Left lung (tissue), 10 donors: ENCODE results near the gene ACTL6A. TPM values are rescaled to one million over a fixed set of nuclear protein-coding genes. Genes with fewer than 3 reads are reported as not detected.

Experiments used
- ATAC-seq: fragments of 200-7000 bp; cut with Tn5 transposase; one replicate; pipeline ENCODE4 v1.9.1; 2020; ENCODE audit warnings: moderate library complexity
- DNase-seq, 4 donors: peaks; one replicate each; pipeline ENCODE4 v3.0.0-alpha.2; 2013 to 2020
- H3K27ac ChIP-seq, 2 donors: fragments of 200-600 bp; sonication (generic) in 1 of 2; one replicate each; pipeline versions ENCODE4 v1.5.0 to v1.8.0; 2020 to 2021
- H3K27me3 ChIP-seq, 2 donors: fragments of 200-600 bp; sonication (generic) in 1 of 2; one replicate each; pipeline versions ENCODE4 v1.5.0 to v1.8.0; 2020 to 2021
- H3K36me3 ChIP-seq, 2 donors: fragments of 200-600 bp; sonication (generic) in 1 of 2; one replicate each; pipeline versions ENCODE4 v1.5.0 to v1.8.0; 2020 to 2021
- H3K4me1 ChIP-seq, 2 donors: fragments of 200-600 bp; one replicate each; pipeline ENCODE4 v1.8.0; 2021
- H3K4me3 ChIP-seq, 2 donors: fragments of 200-600 bp; sonication (generic) in 1 of 2; one replicate each; pipeline versions ENCODE4 v1.5.0 to v1.8.0; 2020 to 2021; ENCODE audit warnings: mild to moderate bottlenecking in 1 of 2
- H3K9me3 ChIP-seq, 2 donors: fragments of 200-600 bp; sonication (generic) in 1 of 2; one replicate each; pipeline versions ENCODE4 v1.5.0 to v1.8.0; 2020 to 2021
- CTCF ChIP-seq, 2 donors: fragments of 200-600 bp; sonication (generic) in 1 of 2; IDR thresholded peaks; one replicate each; pipeline versions ENCODE4 v1.5.0 to v1.8.0; 2021; ENCODE audit warnings: antibody characterized with exemption in 2 of 2
- intact Hi-C, 2 donors: fragments of 100-400 bp; cut with DNase I; formaldehyde crosslinking; loops; one replicate each; pipeline versions ENCODE4 v1.11.2 to v1.14.2; 2022
- polyA plus RNA-seq, 6 donors: library from polyadenylated mRNA; unstranded; fragments of 120-200 nt; gene quantifications; one replicate each; pipeline ENCODE4 v1.2.1, GENCODE V29; 2013; ENCODE audit not compliant: insufficient read length in 6 of 6
- total RNA-seq, 2 donors: library from RNA; stranded (reverse); fragmentation: NEBNext Ultra II Directional; extraction: Animal tissue kit (Norgen Biotek cat#: 25700); gene quantifications; one replicate each; pipeline ENCODE4 v1.2.1, GENCODE V29; 2021
- donor health status: DM: no; HTN: yes; CAD: no.
- donor health status: DM: no; HTN: no; CAD: no.

Gene ACTL6A
- total and polyA plus RNA-seq, 8 donors = 33.6 to 116 (median 104) TPM

GRCh38 chr3:179551349-179552105, 11.2 kb upstream of the ACTL6A start:
- H3K27me3 ChIP-seq = no peaks in the 10 kb centered on the region
- intact Hi-C loops = loop anchor here in 1 of 2 donors (10.0 kb wide), 1 partner anchor 127 kb away; no protein-coding TSS in a partner anchor
- no peaks in the 10 kb centered on the region for H3K9me3 ChIP-seq
- H3K27ac ChIP-seq = no peak overlapping the region
- H3K36me3 ChIP-seq = no peaks in the 10 kb centered on the region
- no peak overlapping the region for H3K4me3 ChIP-seq
- H3K4me1 ChIP-seq = no peaks in the 10 kb centered on the region
- no peak for TF ChIP-seq CTCF (IDR thresholded peaks at IDR 0.05)
- ATAC-seq = no peak
- peak in 1 of 4 donors; percentile 21 for DNase-seq

GRCh38 chr3:179558742-179559364, 3.9 kb upstream of the ACTL6A start:
- Histone ChIP-seq H3K36me3 (no peaks in the 10 kb centered on the region), H3K9me3 (no peaks in the 10 kb centered on the region), H3K4me3 (no peak overlapping the region), H3K27ac (no peak overlapping the region), H3K27me3 (no peaks in the 10 kb centered on the region), H3K4me1 (peaks cover 3 to 11% of the 10 kb centered on the region in 2 donors)
- intact Hi-C loops = loop anchor here in 1 of 2 donors (10.0 kb wide), 1 partner anchor 134 kb away; no protein-coding TSS in a partner anchor
- peak; percentile 63 to 84 for TF ChIP-seq CTCF (IDR thresholded peaks at IDR 0.05)
- ATAC-seq (no peak), DNase-seq (peak in 3 of 4 donors; percentile 44 to 78 (median 60))

- Histone ChIP-seq H3K4me1 (peaks cover 5 to 20% of the 10 kb centered on the region in 2 donors), H3K9me3 (no peaks in the 10 kb centered on the region), H3K27me3 (no peaks in the 10 kb centered on the region), H3K27ac (no peak overlapping the region), H3K36me3 (no peaks in the 10 kb centered on the region), H3K4me3 (no peak overlapping the region)
- intact Hi-C loops = no loop called here
- no peak for TF ChIP-seq CTCF (IDR thresholded peaks at IDR 0.05)
- ATAC-seq (no peak), DNase-seq (no peak)
Observed at GRCh38 chr3:179560791-179561190, 1.9 kb upstream of the ACTL6A start.

GRCh38 chr3:179563271-179563783, 601 bp downstream of the ACTL6A start:
- intact Hi-C loops = no loop called here
- TF ChIP-seq CTCF (IDR thresholded peaks at IDR 0.05) = peak; percentile 27 to 65
- Histone ChIP-seq H3K36me3 (no peaks in the 10 kb centered on the region), H3K4me1 (peaks cover 5 to 20% of the 10 kb centered on the region in 2 donors), H3K9me3 (no peaks in the 10 kb centered on the region), H3K27ac (peak overlapping the region; percentile 84 to 90), H3K27me3 (no peaks in the 10 kb centered on the region), H3K4me3 (peak overlapping the region; percentile 67 to 85)
- DNase-seq (peak in 3 of 4 donors; percentile 64 to 89 (median 76)), ATAC-seq (peak; percentile 76)

GRCh38 chr3:179565496-179565895, 2.8 kb downstream of the ACTL6A start:
- Histone ChIP-seq H3K27me3 (no peaks in the 10 kb centered on the region), H3K27ac (no peak overlapping the region), H3K36me3 (peaks cover 0 to 11% of the 10 kb centered on the region in 2 donors), H3K9me3 (no peaks in the 10 kb centered on the region), H3K4me3 (no peak overlapping the region), H3K4me1 (peaks cover 5 to 20% of the 10 kb centered on the region in 2 donors)
- ATAC-seq (no peak), DNase-seq (no peak)
- intact Hi-C loops = no loop called here
- TF ChIP-seq CTCF (IDR thresholded peaks at IDR 0.05) = no peak
